Peyer's patch (tissue), 4 donors: ENCODE data around the gene FGD3. TPM values are rescaled to one million over a fixed set of nuclear protein-coding genes. Genes with fewer than 3 reads are reported as not detected.

Experiments
- DNase-seq, 3 donors: peaks; one replicate each; pipeline ENCODE4 v3.0.0-alpha.2; 2017 to 2019
- H3K27ac ChIP-seq, 4 donors: fragments of 200-600 bp; sonication (generic); one replicate each; pipeline ENCODE4 v1.5.1; 2016 to 2019
- H3K27me3 ChIP-seq, 2 donors: fragments of 200-600 bp; sonication (generic); one replicate each; pipeline ENCODE4 v1.5.1; 2019
- H3K36me3 ChIP-seq, 3 donors: fragments of 200-600 bp; sonication (generic); one replicate each; pipeline ENCODE4 v1.5.1; 2016 to 2019
- H3K4me1 ChIP-seq, 4 donors: fragments of 200-600 bp; sonication (generic); one replicate each; pipeline ENCODE4 v1.5.1; 2016 to 2019
- H3K4me3 ChIP-seq, 4 donors: fragments of 200-600 bp; sonication (generic); 1 replicate in 3 of 4; 2 replicates in 1 of 4; pipeline ENCODE4 v1.5.1; 2016 to 2019; ENCODE audit warnings: mild to moderate bottlenecking in 1 of 4
- H3K9me3 ChIP-seq, 4 donors: fragments of 200-600 bp; sonication (generic); one replicate each; pipeline ENCODE4 v1.5.1; 2016 to 2019; ENCODE audit warnings: mild to moderate bottlenecking in 1 of 4
- POLR2A ChIP-seq, 2 donors: fragments of 450-650 bp; IDR thresholded peaks; one replicate each; pipeline ENCODE4 v1.5.1; 2017; ENCODE audit warnings: antibody characterized with exemption in 2 of 2, mild to moderate bottlenecking in 2 of 2, moderate library complexity in 2 of 2
- total RNA-seq, 4 donors: library from RNA; depleted of rRNA; stranded (reverse); fragments of >200 nt; gene quantifications; one replicate each; pipeline ENCODE4 v1.1.0, GENCODE V29; 2016
- TF ChIP-seq, protein P1 (sequence below), 6 experiments: fragments of 450-650 bp in 4 of 6; fragments of 200-600 bp in 2 of 6; sonication (generic) in 1 of 6; IDR thresholded peaks; one replicate each; pipeline ENCODE4 v1.5.1; 2017 to 2019; ENCODE audit warnings: antibody characterized with exemption in 6 of 6, mild to moderate bottlenecking in 3 of 6, moderate library complexity in 1 of 6

FGD3 gene
- total RNA-seq, 4 donors from 2014 or later = 4.6 to 48.7 (median 7.8) TPM

DNA sequence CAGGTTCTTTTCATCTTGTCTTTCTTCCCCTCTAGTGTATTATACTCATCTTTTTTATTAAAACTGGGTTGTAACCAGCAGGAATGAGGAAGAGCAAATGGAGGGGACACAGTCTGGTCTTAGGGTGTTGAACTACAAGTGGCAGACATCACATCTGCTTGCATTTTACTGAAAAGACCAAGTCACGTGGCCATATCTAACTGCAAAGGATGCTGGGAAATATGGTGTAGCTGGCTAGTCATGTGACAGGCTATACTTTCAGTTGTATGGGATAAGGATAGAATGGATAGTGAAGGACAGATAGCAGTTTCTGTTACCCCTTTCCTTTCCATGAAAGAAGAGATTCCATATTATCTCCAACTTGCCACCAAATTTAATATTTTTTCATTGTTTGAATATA, 13.0 kb upstream of the FGD3 start:
- Histone ChIP-seq H3K36me3 (no peaks in the 10 kb centered on the region), H3K27ac (no peak overlapping the region), H3K9me3 (no peaks in the 10 kb centered on the region), H3K27me3 (no peaks in the 10 kb centered on the region), H3K4me1 (no peaks in the 10 kb centered on the region), H3K4me3 (no peak overlapping the region)
- no peak for DNase-seq
- TF ChIP-seq, protein P1, sequence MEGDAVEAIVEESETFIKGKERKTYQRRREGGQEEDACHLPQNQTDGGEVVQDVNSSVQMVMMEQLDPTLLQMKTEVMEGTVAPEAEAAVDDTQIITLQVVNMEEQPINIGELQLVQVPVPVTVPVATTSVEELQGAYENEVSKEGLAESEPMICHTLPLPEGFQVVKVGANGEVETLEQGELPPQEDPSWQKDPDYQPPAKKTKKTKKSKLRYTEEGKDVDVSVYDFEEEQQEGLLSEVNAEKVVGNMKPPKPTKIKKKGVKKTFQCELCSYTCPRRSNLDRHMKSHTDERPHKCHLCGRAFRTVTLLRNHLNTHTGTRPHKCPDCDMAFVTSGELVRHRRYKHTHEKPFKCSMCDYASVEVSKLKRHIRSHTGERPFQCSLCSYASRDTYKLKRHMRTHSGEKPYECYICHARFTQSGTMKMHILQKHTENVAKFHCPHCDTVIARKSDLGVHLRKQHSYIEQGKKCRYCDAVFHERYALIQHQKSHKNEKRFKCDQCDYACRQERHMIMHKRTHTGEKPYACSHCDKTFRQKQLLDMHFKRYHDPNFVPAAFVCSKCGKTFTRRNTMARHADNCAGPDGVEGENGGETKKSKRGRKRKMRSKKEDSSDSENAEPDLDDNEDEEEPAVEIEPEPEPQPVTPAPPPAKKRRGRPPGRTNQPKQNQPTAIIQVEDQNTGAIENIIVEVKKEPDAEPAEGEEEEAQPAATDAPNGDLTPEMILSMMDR (IDR thresholded peaks at IDR 0.05) = no peak
- no peak for TF ChIP-seq POLR2A (IDR thresholded peaks at IDR 0.05)

DNA sequence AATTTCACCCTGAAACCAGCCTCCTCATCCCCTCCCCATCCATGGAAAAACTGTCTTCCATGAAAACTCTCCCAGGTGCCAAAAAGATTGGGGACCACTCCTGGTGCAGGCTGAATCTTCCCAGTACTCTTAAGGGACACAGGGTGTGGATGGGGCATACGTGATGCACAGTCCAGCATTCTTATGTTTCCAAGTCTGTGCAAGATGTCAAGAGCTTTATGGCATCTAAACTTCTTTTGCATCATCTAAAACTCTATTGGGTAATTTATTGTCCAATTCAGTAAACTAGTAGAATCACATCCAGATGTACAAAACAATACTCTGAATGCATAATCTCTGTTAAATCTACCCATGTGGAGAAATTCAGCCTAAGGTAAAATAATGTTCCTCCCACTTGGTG, 9.3 kb upstream of the FGD3 start:
- no peaks in the 10 kb centered on the region for H3K9me3 ChIP-seq
- no peak overlapping the region for H3K27ac ChIP-seq
- no peak overlapping the region for H3K4me3 ChIP-seq
- no peaks in the 10 kb centered on the region for H3K4me1 ChIP-seq
- no peak for TF ChIP-seq POLR2A (IDR thresholded peaks at IDR 0.05)
- TF ChIP-seq, protein P1 (IDR thresholded peaks at IDR 0.05) = no peak
- DNase-seq = no peak
- no peaks in the 10 kb centered on the region for H3K36me3 ChIP-seq
- H3K27me3 ChIP-seq = no peaks in the 10 kb centered on the region

DNA sequence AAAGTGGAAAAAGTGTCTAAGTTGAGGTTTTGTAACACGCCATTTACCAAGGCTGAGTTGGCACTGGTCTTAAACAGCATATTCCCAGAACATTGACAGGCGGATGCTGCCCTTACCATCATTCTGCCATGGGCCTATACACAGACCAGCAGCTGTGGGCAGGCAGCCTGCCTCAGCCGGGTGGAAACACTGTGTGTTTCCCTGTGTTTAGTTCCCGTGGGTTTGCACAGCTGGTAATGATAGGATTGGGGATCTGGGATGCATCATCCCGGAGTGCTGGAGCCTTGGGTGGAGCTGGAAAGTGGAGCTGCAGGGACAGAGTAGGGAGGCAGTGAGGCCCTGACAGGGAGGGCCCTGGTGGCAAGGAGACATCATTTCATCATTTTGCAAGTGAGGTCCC, 5.5 kb upstream of the FGD3 start:
- Histone ChIP-seq H3K4me3 (no peak overlapping the region), H3K4me1 (no peaks in the 10 kb centered on the region), H3K36me3 (no peaks in the 10 kb centered on the region), H3K27ac (no peak overlapping the region), H3K9me3 (no peaks in the 10 kb centered on the region), H3K27me3 (no peaks in the 10 kb centered on the region)
- TF ChIP-seq POLR2A (IDR thresholded peaks at IDR 0.05) = no peak
- TF ChIP-seq, protein P1 (IDR thresholded peaks at IDR 0.05) = no peak
- no peak for DNase-seq

DNA sequence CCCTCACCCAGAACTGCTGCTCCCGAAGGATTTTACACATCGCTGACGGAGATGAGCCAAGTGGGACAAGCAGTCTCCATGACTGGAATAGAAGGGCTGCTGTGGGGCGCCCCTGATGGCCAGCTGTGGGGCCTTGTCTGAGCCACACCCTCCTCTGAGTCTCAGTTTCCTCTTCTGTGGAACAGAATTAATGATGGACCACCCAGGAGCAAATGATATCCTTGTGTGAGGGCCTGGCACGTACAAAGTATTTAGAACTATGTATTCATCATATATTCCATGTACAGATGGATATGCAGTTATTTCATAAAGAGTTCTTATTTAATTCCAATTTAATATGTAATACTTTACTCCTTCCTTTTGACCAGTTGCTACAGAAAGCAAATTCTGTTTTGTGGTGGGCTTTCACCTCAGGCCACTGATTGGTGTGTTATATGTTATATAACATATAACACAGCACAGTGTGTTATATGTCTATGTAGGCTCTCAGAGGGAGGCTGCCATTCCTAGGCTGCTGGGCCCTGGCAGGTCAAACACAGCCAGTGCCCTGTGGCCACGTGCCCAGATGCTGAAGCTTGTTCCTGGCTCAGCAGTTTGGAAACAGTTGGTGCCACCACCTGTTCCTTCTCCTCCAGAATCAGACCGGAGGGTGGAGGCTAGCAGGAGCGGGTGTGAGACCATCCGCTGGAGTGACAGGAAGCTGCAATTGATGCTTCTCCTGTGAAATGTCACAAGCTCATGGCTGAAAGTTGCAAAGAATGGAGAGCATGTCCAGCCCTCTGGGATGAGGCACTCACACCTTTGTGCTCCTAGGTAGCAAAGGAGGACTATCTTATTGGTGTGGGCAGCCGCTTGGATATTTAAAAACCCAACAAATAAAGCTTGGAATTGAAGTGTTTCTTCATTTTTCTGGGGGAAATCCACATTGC, 4.4 kb upstream of the FGD3 start:
- TF ChIP-seq, protein P1 (IDR thresholded peaks at IDR 0.05) = no peak
- no peak for TF ChIP-seq POLR2A (IDR thresholded peaks at IDR 0.05)
- H3K4me1 ChIP-seq = peaks cover 0 to 9% (median 1%) of the 10 kb centered on the region in 4 donors
- H3K36me3 ChIP-seq = no peaks in the 10 kb centered on the region
- H3K27ac ChIP-seq = no peak overlapping the region
- no peak for DNase-seq
- H3K9me3 ChIP-seq = no peaks in the 10 kb centered on the region
- H3K4me3 ChIP-seq = no peak overlapping the region
- H3K27me3 ChIP-seq = peaks cover 0 to 5% of the 10 kb centered on the region in 2 donors

DNA sequence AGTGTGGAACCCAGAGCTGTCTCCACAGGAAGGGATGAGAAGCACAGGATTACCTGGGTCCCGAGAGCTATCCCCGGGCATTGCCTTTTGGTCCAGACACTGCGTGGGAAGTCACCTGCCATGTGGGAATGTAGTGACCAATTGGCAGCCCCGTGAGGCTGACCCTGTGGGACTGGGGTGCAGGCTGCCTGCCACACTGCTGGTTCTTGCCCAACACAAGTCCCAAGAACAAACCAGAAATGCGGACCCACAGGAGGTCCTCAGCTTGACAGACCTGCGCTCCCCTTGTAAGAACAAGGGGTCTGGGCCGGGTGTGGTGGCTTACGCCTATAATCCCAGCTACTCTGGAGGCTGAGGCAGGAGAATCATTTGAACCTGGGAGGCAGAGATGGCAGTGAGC, 2.4 kb upstream of the FGD3 start:
- Histone ChIP-seq H3K27ac (no peak overlapping the region), H3K9me3 (no peaks in the 10 kb centered on the region), H3K4me1 (peaks cover 0 to 9% (median 1%) of the 10 kb centered on the region in 4 donors), H3K36me3 (no peaks in the 10 kb centered on the region), H3K4me3 (no peak overlapping the region), H3K27me3 (peaks cover 0 to 5% of the 10 kb centered on the region in 2 donors)
- no peak for DNase-seq
- TF ChIP-seq, protein P1 (IDR thresholded peaks at IDR 0.05) = no peak
- no peak for TF ChIP-seq POLR2A (IDR thresholded peaks at IDR 0.05)
